KG1 (cell line): ENCODE measurements around the gene MND1.

Experiments
- DNase-seq: peaks from one replicate; lab custom pipeline; 2025; lab: John Stamatoyannopoulos, UW

Gene MND1, protein sequence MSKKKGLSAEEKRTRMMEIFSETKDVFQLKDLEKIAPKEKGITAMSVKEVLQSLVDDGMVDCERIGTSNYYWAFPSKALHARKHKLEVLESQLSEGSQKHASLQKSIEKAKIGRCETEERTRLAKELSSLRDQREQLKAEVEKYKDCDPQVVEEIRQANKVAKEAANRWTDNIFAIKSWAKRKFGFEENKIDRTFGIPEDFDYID

DNA sequence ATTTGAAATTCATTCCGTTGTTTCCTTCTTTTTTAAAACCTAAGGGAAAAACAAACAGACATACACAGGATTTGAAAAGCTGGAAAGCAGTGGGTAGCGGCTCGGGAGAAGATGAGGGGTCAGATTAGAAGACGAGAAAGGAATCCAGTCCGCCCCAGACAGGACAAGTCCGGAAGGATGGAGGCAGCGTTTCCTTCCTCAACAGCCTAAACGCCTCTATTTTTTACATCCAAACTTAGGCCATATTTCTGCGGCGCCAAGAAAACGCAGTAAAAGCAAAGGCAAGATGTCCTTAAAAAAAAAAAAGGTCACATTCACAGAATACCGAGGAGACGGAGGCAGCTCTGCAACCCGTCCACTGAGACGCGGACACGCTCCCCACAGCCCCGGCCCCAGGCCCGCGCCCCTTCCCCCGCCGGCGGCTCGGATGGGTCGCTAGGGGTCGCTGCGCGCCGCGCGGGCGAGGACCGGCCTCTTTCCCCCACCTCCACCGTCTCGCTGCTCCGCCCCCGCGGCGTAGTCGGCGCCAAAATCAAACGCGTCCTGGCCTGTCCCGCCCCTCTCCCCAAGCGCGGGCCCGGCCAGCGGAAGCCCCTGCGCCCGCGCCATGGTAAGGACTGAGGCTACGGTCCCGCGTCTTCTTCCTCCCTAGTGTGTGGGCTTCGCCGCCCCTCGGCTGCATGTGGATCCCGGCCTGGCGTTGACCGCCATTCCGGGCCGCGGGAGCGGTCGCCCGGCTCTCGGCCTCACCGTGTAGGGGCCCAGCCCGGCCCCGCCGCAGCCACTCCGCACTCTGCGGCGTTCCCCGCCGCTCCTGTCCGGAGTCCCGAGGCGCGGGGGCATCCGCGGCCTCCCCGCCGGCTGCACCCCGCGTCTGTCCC lies at the start of gene MND1:
Gene MND1 (plus strand): TSS at position 558 of the 881 bp plus-strand sequence. CDS start 50 bp downstream, at position 608.
- peak; percentile 44 for DNase-seq

DNA sequence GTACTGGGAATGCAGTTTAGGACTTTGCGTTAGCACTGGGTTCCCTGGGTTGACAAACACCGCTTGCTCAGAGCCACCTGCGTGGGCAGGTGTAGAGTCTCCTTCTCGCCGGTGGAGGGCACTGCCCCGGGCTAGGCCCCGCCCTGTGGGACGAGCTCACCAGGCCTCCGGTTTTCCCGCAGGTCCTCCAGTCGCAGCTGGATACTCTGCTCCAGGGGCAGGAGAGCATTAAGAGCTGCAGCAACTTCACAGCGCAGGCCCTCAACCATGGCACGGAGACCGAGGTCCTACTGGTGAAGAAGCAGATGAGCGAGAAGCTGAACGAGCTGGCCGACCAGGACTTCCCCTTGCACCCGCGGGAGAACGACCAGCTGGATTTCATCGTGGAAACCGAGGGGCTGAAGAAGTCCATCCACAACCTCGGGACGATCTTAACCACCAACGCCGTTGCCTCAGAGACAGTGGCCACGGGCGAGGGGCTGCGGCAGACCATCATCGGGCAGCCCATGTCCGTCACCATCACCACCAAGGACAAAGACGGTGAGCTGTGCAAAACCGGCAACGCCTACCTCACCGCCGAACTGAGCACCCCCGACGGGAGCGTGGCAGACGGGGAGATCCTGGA lies 49.2 kb upstream of the MND1 start:
- DNase-seq, result no peak

DNA sequence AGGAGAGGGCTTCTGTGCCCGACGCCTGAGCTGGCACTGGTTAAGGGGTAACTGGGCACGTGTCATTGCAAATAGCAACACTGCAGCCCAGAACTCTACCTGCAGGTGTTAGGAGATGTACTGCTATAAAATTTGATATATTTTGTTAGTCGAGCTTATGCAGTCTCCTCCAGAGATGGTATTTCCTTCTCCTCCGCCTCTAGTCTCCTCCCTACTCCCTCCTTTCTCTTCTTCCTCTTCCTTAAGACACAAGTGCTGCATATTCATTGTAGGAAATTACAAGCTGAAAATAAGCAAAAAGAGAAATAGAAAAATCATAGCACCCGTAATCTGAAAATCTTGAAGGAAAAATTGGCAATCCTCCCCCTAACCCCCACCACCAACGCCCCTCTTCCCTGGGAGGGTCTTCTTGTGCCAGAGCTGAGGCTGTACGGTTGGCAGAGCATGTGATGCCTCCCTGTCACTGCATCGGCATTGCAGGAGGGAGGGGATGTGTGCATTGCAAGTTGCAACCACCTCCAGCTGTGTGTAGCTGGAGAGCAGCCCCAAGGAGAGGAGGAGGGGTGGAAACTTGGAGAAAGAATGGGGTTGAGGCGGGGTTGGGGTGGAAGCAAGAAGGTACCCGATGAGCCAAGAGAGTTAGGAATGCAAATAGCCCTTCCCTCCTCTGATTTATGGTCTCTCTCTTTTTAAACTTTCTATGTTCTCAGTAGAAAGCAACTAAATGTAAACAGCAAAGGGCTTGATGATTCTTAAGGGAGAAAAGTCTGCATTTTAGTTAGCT lies 48.3 kb upstream of the MND1 start:
- no peak for DNase-seq

DNA sequence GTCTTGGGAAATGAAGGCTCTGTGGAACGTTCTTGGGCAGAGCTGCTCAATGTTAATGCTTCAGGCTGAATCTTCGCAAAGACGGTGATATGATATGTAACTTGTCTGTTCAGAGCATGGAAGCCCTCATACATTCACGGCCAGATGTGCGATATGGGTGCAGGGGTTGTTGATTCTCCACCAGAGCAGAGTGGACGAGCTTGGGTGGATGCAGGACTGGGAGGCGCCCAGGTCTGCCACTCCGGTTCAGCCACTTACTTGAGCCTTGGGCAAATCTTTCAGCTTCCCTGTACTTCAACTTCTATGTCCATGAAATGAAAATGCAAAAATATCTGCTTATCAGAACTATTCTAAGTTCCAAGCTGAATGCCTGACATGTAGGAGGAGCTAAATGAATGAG lies 47.4 kb upstream of the MND1 start:
- no peak for DNase-seq

DNA sequence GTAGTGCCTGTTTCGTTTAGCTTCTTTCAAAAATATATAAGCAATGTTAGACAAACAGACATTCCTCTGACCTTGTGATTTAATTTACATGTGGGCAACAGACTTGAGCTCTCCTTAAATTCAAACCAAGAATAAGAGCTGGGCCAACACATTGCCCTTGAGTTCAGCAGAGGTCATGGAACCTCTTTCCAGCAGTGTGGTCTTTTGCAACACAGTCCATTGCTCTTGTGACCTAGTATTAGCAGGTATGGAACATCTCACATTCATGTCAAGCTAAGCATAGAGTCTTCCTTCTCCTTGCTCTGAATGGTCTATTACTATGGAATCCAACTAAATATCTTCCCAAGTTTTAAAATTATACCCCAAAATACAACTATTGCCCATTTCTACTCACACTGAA lies 33.7 kb upstream of the MND1 start:
- no peak for DNase-seq

DNA sequence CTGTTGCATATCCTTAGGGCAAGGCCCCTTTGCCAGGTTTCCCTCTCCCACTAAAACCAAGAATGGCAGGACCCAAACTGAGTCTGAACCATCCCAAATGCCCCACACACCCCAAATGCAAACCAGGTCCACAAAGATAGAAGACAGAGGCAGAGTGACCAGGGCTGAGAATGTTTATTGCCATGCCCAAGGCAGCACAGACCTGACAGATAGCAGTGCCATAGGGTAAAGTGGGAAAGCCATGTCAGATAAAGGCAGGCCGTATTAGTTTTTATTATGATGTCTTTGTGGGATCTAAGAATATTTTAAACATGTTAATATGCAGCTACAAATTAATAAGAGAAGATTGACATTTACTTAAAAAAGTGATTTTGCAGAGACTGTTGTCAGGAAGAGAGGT lies 29.6 kb upstream of the MND1 start:
- no peak for DNase-seq

DNA sequence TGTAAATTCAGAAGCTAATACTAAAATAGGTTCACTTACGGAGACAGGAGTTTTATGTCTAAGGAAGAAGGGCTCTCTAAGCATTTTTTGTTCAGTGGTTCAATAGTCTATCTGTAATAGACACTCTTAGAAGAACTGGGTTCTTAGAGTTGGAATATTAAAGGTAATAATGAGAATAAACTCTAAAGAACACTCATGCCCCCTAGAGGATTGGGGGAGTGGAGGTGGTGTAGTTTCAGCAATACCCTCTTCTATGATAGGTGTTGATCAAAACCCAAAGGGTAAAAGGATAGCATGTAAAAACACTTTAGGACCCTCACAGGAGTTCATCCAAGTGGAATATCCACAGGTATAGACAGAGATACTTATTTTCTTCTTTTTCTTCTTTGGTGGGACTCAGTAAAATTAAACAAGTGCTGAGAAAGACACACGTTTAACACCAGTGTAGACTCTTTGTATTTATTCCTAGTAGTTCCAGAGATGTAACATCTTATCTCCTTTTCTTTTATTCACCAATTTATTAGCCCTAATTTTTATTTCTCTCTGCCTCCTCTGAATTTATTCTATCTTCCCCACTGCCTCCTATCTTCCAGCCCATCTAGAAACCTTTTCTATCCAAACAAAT lies 25.7 kb upstream of the MND1 start:
- no peak for DNase-seq

DNA sequence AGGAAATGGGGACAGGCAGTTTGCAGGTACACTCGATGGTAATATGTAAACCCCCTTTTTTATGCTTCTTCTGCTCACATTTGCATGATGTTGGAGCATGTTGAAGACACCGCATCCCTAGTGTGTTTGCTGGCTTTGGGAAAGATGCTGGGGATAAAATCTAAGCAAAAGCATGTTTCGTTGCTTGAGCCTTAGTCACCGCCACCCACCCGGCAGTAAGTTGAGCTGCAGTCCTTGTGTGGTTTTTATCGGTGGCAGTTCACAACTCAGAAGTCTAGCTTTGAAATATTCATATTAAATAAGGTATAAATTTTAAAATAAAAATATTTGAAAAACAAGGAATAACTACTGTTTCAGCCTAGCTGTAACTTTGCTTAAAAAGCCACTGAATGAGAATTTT lies 21.7 kb upstream of the MND1 start:
- no peak for DNase-seq

DNA sequence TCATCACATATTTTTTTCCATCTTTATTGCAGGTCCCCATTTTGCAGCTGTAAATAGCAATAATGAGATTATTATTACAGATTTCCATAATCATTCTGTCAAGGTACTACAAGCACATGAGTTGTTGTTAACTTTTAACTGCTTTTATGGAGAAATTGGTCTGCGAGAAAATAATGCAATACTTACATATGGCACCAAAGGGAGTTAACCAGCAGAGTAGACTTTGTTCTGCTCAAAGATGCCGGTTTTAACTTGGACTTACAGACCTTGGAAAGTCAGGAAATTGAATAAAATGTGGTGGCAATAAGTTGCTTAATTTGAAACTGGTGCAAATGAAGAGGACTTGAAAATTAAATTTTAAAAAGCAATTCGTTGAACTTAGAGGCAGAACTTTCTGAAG lies 20.4 kb upstream of the MND1 start:
- no peak for DNase-seq

DNA sequence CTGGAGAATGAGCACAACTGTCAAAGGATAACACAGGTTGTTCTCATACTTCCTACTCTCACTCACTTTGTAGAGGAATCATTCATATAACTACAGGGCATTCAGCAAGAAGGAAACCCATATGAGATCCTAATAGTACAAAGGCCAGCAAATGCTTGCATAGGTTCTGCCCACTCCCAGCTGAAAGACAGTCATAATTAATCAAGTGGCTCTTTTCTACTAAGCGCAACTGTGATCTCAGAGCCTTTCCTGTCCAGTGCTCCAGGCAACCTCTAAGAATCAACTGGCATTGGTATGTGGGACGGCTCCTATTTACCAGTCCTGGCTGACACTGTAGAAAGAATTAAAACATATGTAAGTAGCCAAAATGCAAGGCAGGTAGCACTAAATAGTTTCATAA lies 18.9 kb upstream of the MND1 start:
- DNase-seq, result no peak

DNA sequence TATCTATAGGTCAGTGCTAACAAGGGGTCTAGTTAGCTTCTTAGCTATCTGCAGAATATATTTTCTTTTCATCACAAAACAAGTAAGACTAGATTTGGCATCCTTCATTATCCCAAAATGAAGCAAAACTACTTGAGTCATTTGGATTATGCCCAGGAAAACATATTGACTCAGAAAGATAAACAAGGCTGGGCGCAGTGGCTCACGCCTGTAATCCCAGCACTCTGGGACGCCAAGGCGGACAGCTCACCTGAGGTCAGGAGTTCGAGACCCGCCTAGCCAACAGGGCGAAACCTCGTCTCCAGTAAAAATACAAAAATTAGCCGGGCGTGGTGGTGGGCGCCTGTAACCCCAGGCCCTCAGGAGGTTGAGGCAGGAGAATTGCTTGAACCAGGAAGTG lies 18.0 kb upstream of the MND1 start:
- no peak for DNase-seq

DNA sequence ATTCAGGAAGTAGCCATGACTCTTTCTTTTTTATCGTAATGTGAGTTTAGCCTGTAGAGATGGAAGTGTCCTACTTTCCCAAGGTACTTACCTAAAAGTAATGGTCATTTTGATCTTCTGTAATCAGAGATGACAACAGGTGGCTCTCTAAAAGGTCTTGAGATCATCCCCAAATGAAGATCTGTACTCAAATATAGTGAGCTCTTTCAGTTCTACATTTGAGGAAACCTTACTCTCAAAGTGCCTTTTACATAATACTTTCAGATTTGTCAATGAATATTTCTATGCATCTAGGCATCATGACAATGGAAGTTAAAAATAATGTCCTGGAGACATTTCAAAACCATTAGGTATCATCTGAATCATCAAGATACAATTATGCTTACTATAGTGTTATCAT lies 17.2 kb upstream of the MND1 start:
- no peak for DNase-seq

DNA sequence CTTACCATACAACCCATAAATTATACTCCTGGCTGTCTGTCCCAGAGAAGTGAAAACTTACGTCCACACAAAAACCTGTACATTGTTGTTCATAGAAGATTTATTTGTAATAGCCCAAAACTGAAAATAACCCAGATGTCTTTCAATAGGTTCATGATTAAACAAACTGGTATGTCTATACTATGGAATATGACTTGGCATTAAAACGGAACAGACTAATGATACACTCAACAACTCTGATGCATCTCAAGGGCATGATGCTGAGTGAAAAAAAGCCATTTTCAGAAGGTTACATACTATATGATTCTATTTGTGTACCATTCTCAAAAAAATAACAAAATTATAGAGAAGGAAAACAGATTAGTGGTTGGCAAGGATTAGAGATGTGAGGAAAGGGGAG lies 11.6 kb upstream of the MND1 start:
- no peak for DNase-seq

DNA sequence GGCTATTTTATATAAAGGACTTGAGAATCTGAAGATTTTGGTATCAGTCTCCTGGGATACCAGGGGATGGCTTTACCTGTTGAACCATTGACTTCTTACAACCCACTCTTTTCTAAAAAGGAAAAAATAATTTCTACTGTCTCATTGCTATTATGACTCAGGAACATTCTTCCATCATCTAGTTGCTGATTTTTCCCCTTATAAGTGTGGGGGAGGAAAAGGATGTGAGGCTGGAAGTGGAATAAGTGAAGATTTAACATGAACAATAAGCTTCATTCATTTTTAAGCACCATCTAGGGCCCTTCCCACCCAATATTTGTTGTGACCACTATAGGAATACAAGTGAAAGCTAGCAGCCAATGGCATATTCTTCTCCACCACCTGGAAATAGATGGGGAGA lies 10.6 kb upstream of the MND1 start:
- DNase-seq, result no peak

DNA sequence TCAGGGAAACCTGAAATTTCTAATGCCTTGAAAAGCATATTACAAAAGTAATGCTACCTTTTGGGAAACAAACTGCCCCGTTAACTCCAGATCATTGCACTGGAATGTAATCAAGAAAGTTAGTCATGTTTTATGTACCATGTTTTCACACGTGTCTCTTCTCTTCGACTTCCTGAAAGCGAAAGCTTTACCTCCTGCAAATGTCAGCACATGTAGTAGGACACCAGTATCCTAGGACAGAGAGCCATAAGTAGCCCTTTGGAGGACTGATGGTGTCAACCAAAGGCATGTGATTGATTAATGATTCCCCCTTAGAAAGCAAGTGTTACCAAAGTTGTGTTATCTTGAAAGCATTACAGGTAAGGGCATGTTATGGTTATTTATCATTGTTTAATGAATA lies 8.8 kb upstream of the MND1 start:
- no peak for DNase-seq

DNA sequence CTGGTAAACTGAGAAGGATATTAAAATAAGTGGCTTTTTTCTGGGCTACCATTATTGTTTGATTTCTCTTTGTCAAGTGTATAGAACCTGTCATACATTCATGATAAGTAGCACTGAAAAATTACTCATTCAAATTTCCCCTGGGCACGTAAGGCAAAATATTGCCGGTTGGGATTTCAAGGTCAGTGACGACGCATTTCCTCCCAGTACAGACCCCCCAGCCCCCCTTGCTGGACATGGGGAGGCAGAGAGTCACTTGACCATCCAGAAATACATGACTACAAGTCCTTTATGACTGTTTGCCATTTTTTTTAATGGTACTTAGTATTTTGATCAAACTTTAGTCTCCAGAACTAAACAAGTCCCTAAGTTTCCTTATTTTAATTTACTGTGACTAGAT lies 6.8 kb upstream of the MND1 start:
- no peak for DNase-seq

DNA sequence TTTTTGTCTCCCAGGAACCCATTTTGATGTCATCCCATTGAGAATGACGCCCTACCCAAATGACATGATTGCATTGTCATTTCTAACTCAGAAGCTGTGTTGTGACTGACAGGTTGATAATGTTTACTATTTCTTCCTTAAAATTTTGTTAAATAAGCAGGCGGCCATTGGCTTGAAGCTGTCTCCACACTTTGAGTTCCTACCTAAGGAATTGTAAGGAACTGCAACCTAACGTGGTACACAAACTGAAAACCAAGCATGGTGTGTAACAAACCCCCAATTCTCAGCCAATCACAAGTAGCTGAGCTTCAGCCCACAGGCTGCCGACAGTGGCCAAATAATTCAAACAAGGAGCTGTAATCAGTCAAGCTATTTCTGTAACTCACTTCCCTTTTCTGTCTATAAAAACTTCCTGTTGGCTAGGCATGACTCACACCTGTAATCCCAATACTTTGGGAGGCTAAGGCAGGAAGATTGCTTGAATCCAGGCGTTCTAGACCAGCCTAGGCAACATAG lies 2.9 kb upstream of the MND1 start:
- DNase-seq, result no peak

DNA sequence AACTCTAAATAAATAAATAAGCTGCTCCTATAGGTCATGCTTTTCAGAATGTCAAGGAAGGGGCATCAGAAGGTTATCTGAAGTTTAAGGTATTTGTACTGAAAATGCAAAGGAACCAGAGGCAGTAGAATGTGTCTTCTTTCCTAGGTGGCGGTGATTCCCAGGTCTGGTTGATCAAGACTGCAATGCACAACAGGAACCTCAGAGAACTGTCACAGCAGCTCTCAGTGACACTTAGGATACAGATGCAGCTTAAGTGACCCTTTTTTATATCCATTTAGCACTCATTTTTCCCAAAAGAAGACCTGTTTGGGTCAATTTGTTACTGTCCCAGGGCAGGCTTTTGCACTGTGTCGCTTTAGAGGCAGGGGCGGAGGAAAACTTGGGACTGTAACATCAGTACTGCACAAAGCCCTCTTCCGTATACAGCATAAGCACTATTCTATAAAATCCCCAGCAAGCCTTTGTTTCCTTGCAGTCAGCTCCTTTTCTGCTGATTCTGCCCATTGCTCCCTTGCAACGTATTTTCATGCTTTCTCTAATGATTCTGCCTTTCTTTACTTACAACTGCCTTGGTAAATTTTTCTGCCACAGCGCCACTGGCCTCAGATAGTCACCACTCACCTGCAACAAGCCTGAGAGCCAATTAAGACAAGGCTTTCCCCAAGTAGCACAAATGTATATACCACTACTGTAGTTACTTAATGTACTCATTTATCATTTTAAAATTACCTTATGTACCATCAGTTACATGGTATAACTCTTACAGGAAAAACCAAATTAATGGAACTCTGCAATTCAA lies 1.5 kb upstream of the MND1 start:
- no peak for DNase-seq

DNA sequence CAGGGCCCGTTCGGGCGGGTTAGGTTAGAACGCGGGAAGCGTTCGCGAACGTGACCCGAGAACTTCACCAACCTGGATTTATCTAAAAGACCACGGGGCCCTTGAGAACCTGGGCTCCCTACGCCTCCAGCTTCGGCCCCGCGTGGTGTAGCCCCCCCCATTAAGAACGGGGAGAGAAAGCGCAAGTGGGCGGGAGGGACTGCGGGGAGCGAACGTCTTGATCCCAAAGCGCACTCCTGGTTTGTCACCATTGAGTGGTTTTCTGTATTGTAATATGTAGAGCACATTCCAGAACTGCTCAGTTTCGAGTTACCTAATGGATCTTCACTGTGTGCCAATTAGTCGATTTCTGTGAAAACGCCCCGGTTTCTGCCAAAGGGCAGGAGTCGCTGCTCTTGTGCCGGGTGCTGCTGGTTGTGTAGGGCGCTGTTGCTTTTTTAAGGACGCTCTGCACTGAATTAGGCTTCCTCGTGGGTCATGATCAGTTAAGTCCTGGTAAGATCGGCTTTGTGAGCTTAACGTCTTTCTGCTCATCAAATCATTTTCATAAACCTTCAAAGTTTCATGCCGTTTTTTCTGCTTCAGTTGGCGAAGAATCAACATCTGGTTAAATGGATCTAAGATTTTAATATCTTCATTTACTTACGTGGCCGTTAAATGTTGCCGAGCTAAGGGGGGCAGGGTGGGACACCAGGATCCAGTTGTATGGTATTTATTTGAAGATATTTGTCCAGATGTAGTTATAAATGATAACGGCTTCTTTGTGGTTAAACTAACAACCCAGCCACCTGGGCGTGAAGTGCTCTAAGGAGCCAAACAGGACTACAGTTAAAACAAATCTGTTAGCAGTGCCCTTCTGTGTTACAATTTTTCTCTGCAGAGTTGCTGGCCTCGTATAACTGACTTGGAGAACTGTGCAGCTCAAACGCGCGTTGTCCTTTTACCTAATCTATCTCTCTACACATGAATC lies 809 bp downstream of the MND1 start:
- no peak for DNase-seq

DNA sequence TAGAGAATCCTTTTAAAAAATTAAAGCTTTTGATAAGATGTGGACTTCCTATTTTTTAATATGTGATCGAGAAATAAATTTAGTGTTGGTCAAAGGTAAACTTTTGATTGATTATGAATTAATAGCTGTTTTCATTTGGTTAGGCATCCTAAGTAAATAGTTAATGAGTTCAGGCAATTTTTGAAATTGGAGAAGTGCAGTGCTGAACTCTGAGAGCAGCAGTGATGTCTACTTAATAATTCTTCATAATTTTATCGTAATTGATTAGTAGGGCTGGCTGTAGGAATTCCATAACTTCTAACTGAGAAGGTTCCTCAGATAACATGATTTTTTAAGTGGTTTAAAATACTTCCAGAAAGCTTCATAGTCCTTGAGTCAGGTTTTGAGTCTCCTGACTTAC lies 1.5 kb downstream of the MND1 start:
- no peak for DNase-seq
